HepG2 (cell line): Measurements from ENCODE around the gene AHSG. TPM values are rescaled to one million over a fixed set of nuclear protein-coding genes. Genes with fewer than 3 reads are reported as not detected.

ENCODE experiments used
- HINFP ChIP-seq: sonication (generic); formaldehyde crosslinking; IDR thresholded peaks from 2 replicates; pipeline ENCODE4 v1.4.0; 2020; ENCODE audit warnings: low read depth, mild to moderate bottlenecking, missing genetic modification reagents
- HNF4G ChIP-seq, 2 experiments: sonication (generic) in 1 of 2; formaldehyde crosslinking in 1 of 2; IDR thresholded peaks; 2 replicates each; pipeline versions ENCODE4 v1.4.0 to v1.6.1; 2011 to 2020; ENCODE audit warnings: borderline replicate concordance in 2 of 2, low read depth in 2 of 2, mild to moderate bottlenecking in 2 of 2, low read length in 1 of 2, missing genetic modification reagents in 1 of 2, moderate library complexity in 1 of 2
- JUND ChIP-seq: sonication (generic); formaldehyde crosslinking; IDR thresholded peaks from 2 replicates; pipeline ENCODE4 v1.8.0; 2022; ENCODE audit warnings: mild to moderate bottlenecking, missing genetic modification reagents
- KDM2A ChIP-seq: sonication (generic); formaldehyde crosslinking; IDR thresholded peaks from 2 replicates; pipeline ENCODE4 v1.4.0; 2020; ENCODE audit warnings: low read depth, missing genetic modification reagents, borderline replicate concordance
- PATZ1 ChIP-seq: sonication (generic); formaldehyde crosslinking; IDR thresholded peaks from 2 replicates; pipeline ENCODE4 v1.4.0; 2020; ENCODE audit warnings: missing genetic modification reagents
- POLR2G ChIP-seq: fragments of 200-400 bp; formaldehyde crosslinking; IDR thresholded peaks from 2 replicates; pipeline ENCODE4 v1.6.1; 2018; ENCODE audit warnings: mild to moderate bottlenecking, low read depth, low read length, moderate library complexity
- TFDP2 ChIP-seq: sonication (generic); formaldehyde crosslinking; IDR thresholded peaks from 2 replicates; pipeline ENCODE4 v1.4.0; 2020; ENCODE audit warnings: missing genetic modification reagents
- WIZ ChIP-seq: sonication (generic); formaldehyde crosslinking; IDR thresholded peaks from 2 replicates; pipeline ENCODE4 v1.5.1; 2020; ENCODE audit warnings: mild to moderate bottlenecking, missing genetic modification reagents
- ZFP91 ChIP-seq: sonication (generic); formaldehyde crosslinking; IDR thresholded peaks from 2 replicates; pipeline ENCODE4 v1.9.0; 2022; ENCODE audit warnings: missing genetic modification reagents, mild to moderate bottlenecking, borderline replicate concordance
- ZGPAT ChIP-seq: IDR thresholded peaks from 2 replicates; pipeline ENCODE4 v1.6.1; 2016; ENCODE audit warnings: mild to moderate bottlenecking
- ZIK1 ChIP-seq: sonication (generic); formaldehyde crosslinking; IDR thresholded peaks from 2 replicates; pipeline ENCODE4 v1.5.0; 2020; ENCODE audit warnings: mild to moderate bottlenecking, low read depth, missing genetic modification reagents, borderline replicate concordance
- ZNF549 ChIP-seq: sonication (generic); formaldehyde crosslinking; IDR thresholded peaks from 2 replicates; pipeline ENCODE4 v1.5.0; 2020; ENCODE audit warnings: missing genetic modification reagents
- ZNF574 ChIP-seq: sonication (generic); formaldehyde crosslinking; IDR thresholded peaks from 2 replicates; pipeline ENCODE4 v1.4.0; 2020; ENCODE audit warnings: missing genetic modification reagents
- ZNF883 ChIP-seq: sonication (generic); formaldehyde crosslinking; IDR thresholded peaks from 2 replicates; pipeline ENCODE4 v1.5.1; 2020; ENCODE audit warnings: mild to moderate bottlenecking, missing genetic modification reagents; ENCODE audit errors: not compliant biosample characterization
- ZSCAN20 ChIP-seq: sonication (generic); formaldehyde crosslinking; IDR thresholded peaks from 2 replicates; pipeline ENCODE4 v1.4.0; 2020; ENCODE audit warnings: missing genetic modification reagents, mild to moderate bottlenecking, borderline replicate concordance
- polyA plus RNA-seq, 8 experiments: library from polyadenylated mRNA; depleted of rRNA in 3 of 8; stranded (reverse) in 7 of 8; unstranded in 1 of 8; fragments of >200 nt; fragmentation: Illumina TruSeq in 4 of 8; extraction: Trizol in 4 of 8; gene quantifications; 2 replicates each; pipeline versions ENCODE4 v1.2.1 to v1.2.3, GENCODE V29; 2011 to 2016; ENCODE audit warnings: low read depth in 4 of 8, missing spikeins in 1 of 8, mixed read lengths in 1 of 8; ENCODE audit not compliant: insufficient read depth in 1 of 8
- total RNA-seq, 5 experiments: library from RNA; depleted of rRNA; stranded (reverse); fragments of >200 nt; fragmentation: Illumina TruSeq; extraction: Trizol; gene quantifications; 2 replicates each; pipeline ENCODE4 v1.2.3, GENCODE V29; 2016; ENCODE audit warnings: low read depth in 1 of 5

AHSG gene
- total and polyA plus RNA-seq, 2 of the 13 experiments (the other 11 are each of a cell fraction or from before 2014, with no cell fraction given), result 2,043 to 19,152 TPM

GRCh38 chr3:186594591-186595113 is 18.2 kb upstream of the AHSG start (continued):
- TF ChIP-seq POLR2G, result peak; percentile 58; the same call in 1 of the 2 replicates
- TF ChIP-seq HNF4G (IDR thresholded peaks at IDR 0.05; ENCODE audit: borderline replicate concordance, low read depth, low read length), result 0 out of 2 replicates have a peak, but pooled peaks have one; percentile 8
- TF ChIP-seq HNF4G (CRISPR knock-in tag; IDR thresholded peaks at IDR 0.05; ENCODE audit: borderline replicate concordance, low read depth), result no peak
- TF ChIP-seq JUND, result no peak
- TF ChIP-seq KDM2A (CRISPR knock-in tag), result 0 out of 2 replicates have a peak, but pooled peaks have one; percentile 21
- peak; percentile 22 for TF ChIP-seq ZNF883
- TF ChIP-seq ZSCAN20 (CRISPR knock-in tag), result no peak
- TF ChIP-seq ZIK1, result no peak
- 0 out of 2 replicates have a peak, but pooled peaks have one; percentile 13 for TF ChIP-seq HINFP (CRISPR knock-in tag)
- TF ChIP-seq WIZ (CRISPR knock-in tag), result no peak
- 0 out of 2 replicates have a peak, but pooled peaks have one; percentile 35 for TF ChIP-seq ZNF574 (CRISPR knock-in tag)
- no peak for TF ChIP-seq ZNF549
- peak; percentile 41; the same call in 1 of the 2 replicates for TF ChIP-seq PATZ1 (CRISPR knock-in tag)
- peak; percentile 50; the same call in 1 of the 2 replicates for TF ChIP-seq ZGPAT (CRISPR knock-in tag)
- TF ChIP-seq ZFP91 (CRISPR knock-in tag), result peak; percentile 43; the same call in 1 of the 2 replicates
- no peak for TF ChIP-seq TFDP2
